ENCODE measurements around the gene APOB. TPM values are rescaled to one million over a fixed set of nuclear protein-coding genes. Genes with fewer than 3 reads are reported as not detected.

The APOB gene
- total and polyA plus RNA-seq, 2 of the 13 experiments (the other 11 are each of a cell fraction or from before 2014, with no cell fraction given): 1,569 to 2,515 TPM

- TF ChIP-seq ZNF574 (CRISPR knock-in tag; IDR thresholded peaks at IDR 0.05): peak; percentile 90
- TF ChIP-seq ZNF180 (CRISPR knock-in tag; IDR thresholded peaks at IDR 0.05; ENCODE audit: borderline replicate concordance, low read depth): 0 out of 2 replicates have a peak, but pooled peaks have one; percentile 34
- TF ChIP-seq BCLAF1 (IDR thresholded peaks at IDR 0.05): no peak
- TF ChIP-seq CREB1 (IDR thresholded peaks at IDR 0.05): peak; percentile 35; the same call in 1 of the 2 replicates
- peak; percentile 86 for TF ChIP-seq CREB1 (CRISPR knock-in tag; IDR thresholded peaks at IDR 0.05)
- peak; percentile 95 for TF ChIP-seq ZNF605 (CRISPR knock-in tag; IDR thresholded peaks at IDR 0.05)
- no peak for TF ChIP-seq RARG (CRISPR knock-in tag; IDR thresholded peaks at IDR 0.05; ENCODE audit: low read depth)
- TF ChIP-seq ELF4 (CRISPR knock-in tag; IDR thresholded peaks at IDR 0.05; ENCODE audit: borderline replicate concordance): peak; percentile 71; the same call in 1 of the 2 replicates
- peak; percentile 97 for TF ChIP-seq AKAP8 (CRISPR knock-in tag; IDR thresholded peaks at IDR 0.05)
- TF ChIP-seq FOXC1 (CRISPR knock-in tag; IDR thresholded peaks at IDR 0.05; ENCODE audit: borderline replicate concordance): peak; percentile 43; the same call in 1 of the 2 replicates
- TF ChIP-seq ZNF33A (CRISPR knock-in tag; IDR thresholded peaks at IDR 0.05; ENCODE audit: borderline replicate concordance): peak; percentile 84; the same call in 1 of the 2 replicates
- peak; percentile 97 for TF ChIP-seq NFIC (IDR thresholded peaks at IDR 0.05; ENCODE audit: low read length)
- TF ChIP-seq CBX1 (IDR thresholded peaks at IDR 0.05; ENCODE audit: low read depth): no peak
- TF ChIP-seq FOXK1 (CRISPR knock-in tag; IDR thresholded peaks at IDR 0.05; ENCODE audit: borderline replicate concordance, low read depth): peak; percentile 99
- peak; percentile 61; the same call in 1 of the 2 replicates for TF ChIP-seq SMAD1 (CRISPR knock-in tag; IDR thresholded peaks at IDR 0.05; ENCODE audit: borderline replicate concordance, low read depth)
- TF ChIP-seq E2F1 (CRISPR knock-in tag; IDR thresholded peaks at IDR 0.05): no peak
- no peak for TF ChIP-seq MAF1 (CRISPR knock-in tag; IDR thresholded peaks at IDR 0.05; ENCODE audit: borderline replicate concordance)
- peak; percentile 96; the same call in 1 of the 2 replicates for TF ChIP-seq ZNF501 (CRISPR knock-in tag; IDR thresholded peaks at IDR 0.05)
- TF ChIP-seq ZNF460 (CRISPR knock-in tag; IDR thresholded peaks at IDR 0.05; ENCODE audit: borderline replicate concordance): peak; percentile 41; the same call in 1 of the 2 replicates
- peak; percentile 93 for TF ChIP-seq ZNF225 (CRISPR knock-in tag; IDR thresholded peaks at IDR 0.05)
- peak; percentile 94 for TF ChIP-seq HBP1 (CRISPR knock-in tag; IDR thresholded peaks at IDR 0.05; ENCODE audit: low read depth)
- no peak for TF ChIP-seq ZNF256 (CRISPR knock-in tag; conservative IDR thresholded peaks at IDR 0.05)
These were observed 722 bp downstream of the APOB start (continued) for GRCh38 chr2:21042958-21043743.

Measured in HepG2 (cell line).